Activated T-cell treated with anti-CD3 and anti-CD28 coated beads, Interleukin-2, amount 50 U/mL, for 4 hours (primary cell): ENCODE measurements around the gene GSS. TPM values are rescaled to one million over a fixed set of nuclear protein-coding genes. Genes with fewer than 3 reads are reported as not detected.

Source experiments
- total RNA-seq, 3 donors: library from RNA; stranded (reverse); gene quantifications; one replicate each; pipeline ENCODE4 v1.2.1, GENCODE V29; 2021

Gene GSS
- total RNA-seq, 3 donors from 2014 or later = 47.8 to 56.2 (median 51.3) TPM

Other genes starting within 250 kb of the GSS start
- 10 to 100 TPM; 18.9 to 23.0 (median 19.7) TPM for gene NCOA6, start 130.2 kb downstream of the GSS start, total RNA-seq
- 10 to 100 TPM; 11.6 to 13.5 (median 13.2) TPM for gene GGT7, start 83.0 kb downstream of the GSS start, total RNA-seq
- gene ACSS2, start 79.2 kb downstream of the GSS start, total RNA-seq = 10 to 100 TPM in 2 of 3 donors, 1 to 10 TPM in 1; 6.0 to 10.6 (median 10.4) TPM
- under 1 TPM; 0.10 to 0.60 (median 0.37) TPM for gene MYH7B, start 62 bp upstream of the GSS start, total RNA-seq
- 10 to 100 TPM; 46.2 to 49.7 (median 47.2) TPM for gene TRPC4AP, start 137.0 kb upstream of the GSS start, total RNA-seq
- gene EDEM2, start 191.5 kb upstream of the GSS start, total RNA-seq = 10 to 100 TPM; 14.0 to 16.9 (median 16.7) TPM
- gene PROCR, start 216.3 kb upstream of the GSS start, total RNA-seq = 1 to 10 TPM; 1.1 to 1.4 (median 1.2) TPM